Upper lobe of left lung (tissue), 4 donors: ENCODE results near the gene CNPPD1.

Source experiments
- CTCF ChIP-seq, 6 experiments: fragments of 450-650 bp in 4 of 6; fragments of 200-600 bp in 2 of 6; sonication (generic) in 2 of 6; IDR thresholded peaks; one replicate each; pipeline ENCODE4 v1.5.1; 2016 to 2019; ENCODE audit warnings: antibody characterized with exemption in 6 of 6
- POLR2A ChIP-seq, 4 donors: fragments of 450-650 bp; IDR thresholded peaks; one replicate each; pipeline ENCODE4 v1.5.1; 2016 to 2017; ENCODE audit warnings: antibody characterized with exemption in 4 of 4, mild to moderate bottlenecking in 2 of 4

- TF ChIP-seq POLR2A (IDR thresholded peaks at IDR 0.05): no peak
- TF ChIP-seq CTCF (IDR thresholded peaks at IDR 0.05): no peak
Observed at GRCh38 chr2:219216535-219216915, 39.8 kb upstream of the CNPPD1 start.
